ENCODE data around the gene DENND6B.

The DENND6B gene

GRCh38 chr22:50282361-50283155 lies 44.3 kb downstream of the DENND6B start:
- TF ChIP-seq NFIC (IDR thresholded peaks at IDR 0.05) (peak; percentile 92), CREB1 (IDR thresholded peaks at IDR 0.05; ENCODE audit: low read depth) (no peak), USF1 (IDR thresholded peaks at IDR 0.05) (peak; percentile 53; the same call in 1 of the 2 replicates), RAD21 (IDR thresholded peaks at IDR 0.05; ENCODE audit: low read depth) (peak; percentile 35), CEBPB (IDR thresholded peaks at IDR 0.05) (peak; percentile 47; the same call in 1 of the 2 replicates), YY1 (IDR thresholded peaks at IDR 0.05; ENCODE audit: low read depth) (peak; percentile 47; the same call in 1 of the 2 replicates), EP300 (IDR thresholded peaks at IDR 0.05; ENCODE audit: borderline replicate concordance) (peak; percentile 93), TCF12 (IDR thresholded peaks at IDR 0.05; ENCODE audit: low read depth) (peak; percentile 96), FOXM1 (IDR thresholded peaks at IDR 0.05; ENCODE audit: borderline replicate concordance, low read depth) (peak; percentile 71; the same call in 1 of the 2 replicates), EGR1 (IDR thresholded peaks at IDR 0.05) (peak; percentile 62; the same call in 1 of the 2 replicates), ZBTB7A (IDR thresholded peaks at IDR 0.05; ENCODE audit: low read depth) (peak; percentile 81), TEAD4 (IDR thresholded peaks at IDR 0.05) (peak; percentile 99), TAF1 (IDR thresholded peaks at IDR 0.05; ENCODE audit: low read depth) (no peak; the same call in 1 of the 2 replicates), MAX (IDR thresholded peaks at IDR 0.05) (peak; percentile 76; the same call in 1 of the 2 replicates), REST (IDR thresholded peaks at IDR 0.05; ENCODE audit: low read depth) (no peak)

- TF ChIP-seq NFIC (IDR thresholded peaks at IDR 0.05) (peak; percentile 91), CREB1 (IDR thresholded peaks at IDR 0.05; ENCODE audit: low read depth) (no peak), EP300 (IDR thresholded peaks at IDR 0.05; ENCODE audit: borderline replicate concordance) (peak; percentile 60; the same call in 1 of the 2 replicates), MAX (IDR thresholded peaks at IDR 0.05) (0 out of 2 replicates have a peak, but pooled peaks have one; percentile 2), TAF1 (IDR thresholded peaks at IDR 0.05; ENCODE audit: low read depth) (no peak), REST (IDR thresholded peaks at IDR 0.05; ENCODE audit: low read depth) (no peak), ZBTB7A (IDR thresholded peaks at IDR 0.05; ENCODE audit: low read depth) (no peak), CEBPB (IDR thresholded peaks at IDR 0.05) (no peak), RAD21 (IDR thresholded peaks at IDR 0.05; ENCODE audit: low read depth) (no peak), TCF12 (IDR thresholded peaks at IDR 0.05; ENCODE audit: low read depth) (no peak; the same call in 1 of the 2 replicates), YY1 (IDR thresholded peaks at IDR 0.05; ENCODE audit: low read depth) (0 out of 2 replicates have a peak, but pooled peaks have one; percentile 5), EGR1 (IDR thresholded peaks at IDR 0.05) (0 out of 2 replicates have a peak, but pooled peaks have one; percentile 38), FOXM1 (IDR thresholded peaks at IDR 0.05; ENCODE audit: borderline replicate concordance, low read depth) (no peak), USF1 (IDR thresholded peaks at IDR 0.05) (no peak), TEAD4 (IDR thresholded peaks at IDR 0.05) (no peak)
Measured at GRCh38 chr22:50281957-50282356, 44.9 kb downstream of the DENND6B start.

- TF ChIP-seq FOXM1 (IDR thresholded peaks at IDR 0.05; ENCODE audit: borderline replicate concordance, low read depth): no peak
- TF ChIP-seq ZBTB7A (IDR thresholded peaks at IDR 0.05; ENCODE audit: low read depth): no peak
- TF ChIP-seq TAF1 (IDR thresholded peaks at IDR 0.05; ENCODE audit: low read depth): no peak
- no peak for TF ChIP-seq REST (IDR thresholded peaks at IDR 0.05; ENCODE audit: low read depth)
- no peak for TF ChIP-seq NFIC (IDR thresholded peaks at IDR 0.05)
- no peak for TF ChIP-seq YY1 (IDR thresholded peaks at IDR 0.05; ENCODE audit: low read depth)
Measured at GRCh38 chr22:50281384-50281760, 45.4 kb downstream of the DENND6B start.

Data from Ishikawa (cell line).